GM21515 (cell line): ENCODE results near the gene AKAP8L.
"Not testable (repeated sequence)": the region's sequence is repeated elsewhere in the genome, so short reads cannot be mapped to it uniquely, and the experiment has no call there.

Source experiments
- ATAC-seq: cut with Tn5 transposase; IDR thresholded peaks from one replicate; pipeline ENCODE4 v1.9.1; 2021; ENCODE audit not compliant: unreplicated experiment

AKAP8L gene

GRCh38 chr19:15418231-15418578 is 583 bp downstream of the AKAP8L start:
- ATAC-seq, result no peak

- no peak for ATAC-seq
Measured at GRCh38 chr19:15417699-15418098, 1.1 kb downstream of the AKAP8L start.

- ATAC-seq, result no peak
Measured at GRCh38 chr19:15412832-15413231, 6.0 kb downstream of the AKAP8L start.

GRCh38 chr19:15411351-15411750 is 7.4 kb downstream of the AKAP8L start:
- not testable (repeated sequence) for ATAC-seq

- ATAC-seq, result no peak
Measured at GRCh38 chr19:15404780-15405211, 14.0 kb downstream of the AKAP8L start.

GRCh38 chr19:15404097-15404779 is 14.6 kb downstream of the AKAP8L start:
- ATAC-seq, result no peak

- ATAC-seq, result no peak
Measured at GRCh38 chr19:15403151-15403531, 15.6 kb downstream of the AKAP8L start.

- ATAC-seq, result no peak
Measured at GRCh38 chr19:15402411-15403150, 16.2 kb downstream of the AKAP8L start.

- no peak for ATAC-seq
Measured at GRCh38 chr19:15401397-15401710, 17.4 kb downstream of the AKAP8L start.

- no peak for ATAC-seq
Measured at GRCh38 chr19:15400521-15401396, 18.0 kb downstream of the AKAP8L start.

- ATAC-seq, result no peak
Measured at GRCh38 chr19:15399635-15400034, 19.2 kb downstream of the AKAP8L start.

- no peak for ATAC-seq
Measured at GRCh38 chr19:15399234-15399515, 19.6 kb downstream of the AKAP8L start.

- ATAC-seq, result no peak
Measured at GRCh38 chr19:15398501-15399233, 20.1 kb downstream of the AKAP8L start.

- no peak for ATAC-seq
Measured at GRCh38 chr19:15397782-15398181, 21.0 kb downstream of the AKAP8L start.

- no peak for ATAC-seq
Measured at GRCh38 chr19:15397236-15397635, 21.6 kb downstream of the AKAP8L start.

- no peak for ATAC-seq
Measured at GRCh38 chr19:15396436-15396835, 22.4 kb downstream of the AKAP8L start.

GRCh38 chr19:15395251-15395650 is 23.5 kb downstream of the AKAP8L start:
- not testable (repeated sequence) for ATAC-seq

GRCh38 chr19:15394426-15394825 is 24.4 kb downstream of the AKAP8L start:
- no peak for ATAC-seq

GRCh38 chr19:15393963-15394362 is 24.8 kb downstream of the AKAP8L start:
- no peak for ATAC-seq

- no peak for ATAC-seq
Measured at GRCh38 chr19:15390814-15391213, 28.0 kb downstream of the AKAP8L start.

GRCh38 chr19:15381864-15382263 is 36.9 kb downstream of the AKAP8L start:
- ATAC-seq, result no peak
